ENCODE results near the gene OSBPL9.
A peak's percentile ranks its signal among the peaks of the same experiment; 100 is the strongest.

OSBPL9 gene, protein sequence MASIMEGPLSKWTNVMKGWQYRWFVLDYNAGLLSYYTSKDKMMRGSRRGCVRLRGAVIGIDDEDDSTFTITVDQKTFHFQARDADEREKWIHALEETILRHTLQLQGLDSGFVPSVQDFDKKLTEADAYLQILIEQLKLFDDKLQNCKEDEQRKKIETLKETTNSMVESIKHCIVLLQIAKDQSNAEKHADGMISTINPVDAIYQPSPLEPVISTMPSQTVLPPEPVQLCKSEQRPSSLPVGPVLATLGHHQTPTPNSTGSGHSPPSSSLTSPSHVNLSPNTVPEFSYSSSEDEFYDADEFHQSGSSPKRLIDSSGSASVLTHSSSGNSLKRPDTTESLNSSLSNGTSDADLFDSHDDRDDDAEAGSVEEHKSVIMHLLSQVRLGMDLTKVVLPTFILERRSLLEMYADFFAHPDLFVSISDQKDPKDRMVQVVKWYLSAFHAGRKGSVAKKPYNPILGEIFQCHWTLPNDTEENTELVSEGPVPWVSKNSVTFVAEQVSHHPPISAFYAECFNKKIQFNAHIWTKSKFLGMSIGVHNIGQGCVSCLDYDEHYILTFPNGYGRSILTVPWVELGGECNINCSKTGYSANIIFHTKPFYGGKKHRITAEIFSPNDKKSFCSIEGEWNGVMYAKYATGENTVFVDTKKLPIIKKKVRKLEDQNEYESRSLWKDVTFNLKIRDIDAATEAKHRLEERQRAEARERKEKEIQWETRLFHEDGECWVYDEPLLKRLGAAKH

GRCh38 chr1:51616903-51617708 lies at the start of gene OSBPL9:
Gene OSBPL9 (plus strand): TSS chr1:51617092. CDS start chr1:51617111, 19 bp downstream.
- Histone ChIP-seq H3K27me3 (ENCODE audit: control insufficient read depth, insufficient read depth, low read length) (no peaks in the 10 kb centered on the region), H3K36me3 (ENCODE audit: control insufficient read depth, insufficient read depth, low read length) (no peaks in the 10 kb centered on the region), H3K4me3 (ENCODE audit: low read length) (peak within 1 kb of the TSS; percentile 97), H3K4me1 (ENCODE audit: control insufficient read depth, insufficient read depth, low read length) (peaks cover 10% of the 10 kb centered on the region), H3K9me3 (ENCODE audit: control insufficient read depth, low read length) (no peaks in the 10 kb centered on the region), H3K9ac (ENCODE audit: low read length) (peak within 1 kb of the TSS; percentile 88)

- Histone ChIP-seq H3K9ac (ENCODE audit: low read length) (no peak overlapping the region), H3K4me3 (ENCODE audit: low read length) (no peak overlapping the region), H3K9me3 (ENCODE audit: control insufficient read depth, low read length) (no peaks in the 10 kb centered on the region), H3K36me3 (ENCODE audit: control insufficient read depth, insufficient read depth, low read length) (no peaks in the 10 kb centered on the region), H3K4me1 (ENCODE audit: control insufficient read depth, insufficient read depth, low read length) (peaks cover 56% of the 10 kb centered on the region), H3K27me3 (ENCODE audit: control insufficient read depth, insufficient read depth, low read length) (no peaks in the 10 kb centered on the region)
Measured at GRCh38 chr1:51567653-51568052, 49.2 kb upstream of the OSBPL9 start.

- Histone ChIP-seq H3K4me1 (ENCODE audit: control insufficient read depth, insufficient read depth, low read length) (peaks cover 56% of the 10 kb centered on the region), H3K9ac (ENCODE audit: low read length) (no peak overlapping the region), H3K4me3 (ENCODE audit: low read length) (no peak overlapping the region), H3K36me3 (ENCODE audit: control insufficient read depth, insufficient read depth, low read length) (no peaks in the 10 kb centered on the region), H3K9me3 (ENCODE audit: control insufficient read depth, low read length) (no peaks in the 10 kb centered on the region), H3K27me3 (ENCODE audit: control insufficient read depth, insufficient read depth, low read length) (no peaks in the 10 kb centered on the region)
Measured at GRCh38 chr1:51568231-51568935, 48.5 kb upstream of the OSBPL9 start.

GRCh38 chr1:51569284-51570062 lies 47.4 kb upstream of the OSBPL9 start:
- H3K4me1 ChIP-seq (ENCODE audit: control insufficient read depth, insufficient read depth, low read length) = peaks cover 46% of the 10 kb centered on the region

GRCh38 chr1:51570063-51570710 lies 46.7 kb upstream of the OSBPL9 start:
- H3K4me1 ChIP-seq (ENCODE audit: control insufficient read depth, insufficient read depth, low read length) = peaks cover 39% of the 10 kb centered on the region
- no peaks in the 10 kb centered on the region for H3K27me3 ChIP-seq (ENCODE audit: control insufficient read depth, insufficient read depth, low read length)
- no peaks in the 10 kb centered on the region for H3K36me3 ChIP-seq (ENCODE audit: control insufficient read depth, insufficient read depth, low read length)
- H3K4me3 ChIP-seq (ENCODE audit: low read length) = no peak overlapping the region
- no peaks in the 10 kb centered on the region for H3K9me3 ChIP-seq (ENCODE audit: control insufficient read depth, low read length)
- no peak overlapping the region for H3K9ac ChIP-seq (ENCODE audit: low read length)

More at GRCh38 chr1:51569284-51570062, 47.4 kb upstream of the OSBPL9 start:
- Histone ChIP-seq H3K4me3 (ENCODE audit: low read length) (no peak overlapping the region), H3K36me3 (ENCODE audit: control insufficient read depth, insufficient read depth, low read length) (no peaks in the 10 kb centered on the region), H3K9ac (ENCODE audit: low read length) (peak overlapping the region; percentile 6), H3K9me3 (ENCODE audit: control insufficient read depth, low read length) (no peaks in the 10 kb centered on the region), H3K27me3 (ENCODE audit: control insufficient read depth, insufficient read depth, low read length) (no peaks in the 10 kb centered on the region)

GRCh38 chr1:51572365-51572764 lies 44.5 kb upstream of the OSBPL9 start:
- Histone ChIP-seq H3K27me3 (ENCODE audit: control insufficient read depth, insufficient read depth, low read length) (no peaks in the 10 kb centered on the region), H3K9me3 (ENCODE audit: control insufficient read depth, low read length) (no peaks in the 10 kb centered on the region), H3K9ac (ENCODE audit: low read length) (no peak overlapping the region), H3K4me1 (ENCODE audit: control insufficient read depth, insufficient read depth, low read length) (peaks cover 30% of the 10 kb centered on the region), H3K4me3 (ENCODE audit: low read length) (no peak overlapping the region), H3K36me3 (ENCODE audit: control insufficient read depth, insufficient read depth, low read length) (no peaks in the 10 kb centered on the region)

GRCh38 chr1:51574796-51575195 lies 42.1 kb upstream of the OSBPL9 start:
- Histone ChIP-seq H3K4me3 (ENCODE audit: low read length) (no peak overlapping the region), H3K9me3 (ENCODE audit: control insufficient read depth, low read length) (no peaks in the 10 kb centered on the region), H3K27me3 (ENCODE audit: control insufficient read depth, insufficient read depth, low read length) (no peaks in the 10 kb centered on the region), H3K4me1 (ENCODE audit: control insufficient read depth, insufficient read depth, low read length) (peaks cover 12% of the 10 kb centered on the region), H3K36me3 (ENCODE audit: control insufficient read depth, insufficient read depth, low read length) (no peaks in the 10 kb centered on the region), H3K9ac (ENCODE audit: low read length) (no peak overlapping the region)

GRCh38 chr1:51575406-51576084 lies 41.3 kb upstream of the OSBPL9 start:
- Histone ChIP-seq H3K4me1 (ENCODE audit: control insufficient read depth, insufficient read depth, low read length) (peaks cover 4% of the 10 kb centered on the region), H3K36me3 (ENCODE audit: control insufficient read depth, insufficient read depth, low read length) (no peaks in the 10 kb centered on the region), H3K27me3 (ENCODE audit: control insufficient read depth, insufficient read depth, low read length) (no peaks in the 10 kb centered on the region), H3K9ac (ENCODE audit: low read length) (no peak overlapping the region), H3K9me3 (ENCODE audit: control insufficient read depth, low read length) (no peaks in the 10 kb centered on the region), H3K4me3 (ENCODE audit: low read length) (no peak overlapping the region)

DNA sequence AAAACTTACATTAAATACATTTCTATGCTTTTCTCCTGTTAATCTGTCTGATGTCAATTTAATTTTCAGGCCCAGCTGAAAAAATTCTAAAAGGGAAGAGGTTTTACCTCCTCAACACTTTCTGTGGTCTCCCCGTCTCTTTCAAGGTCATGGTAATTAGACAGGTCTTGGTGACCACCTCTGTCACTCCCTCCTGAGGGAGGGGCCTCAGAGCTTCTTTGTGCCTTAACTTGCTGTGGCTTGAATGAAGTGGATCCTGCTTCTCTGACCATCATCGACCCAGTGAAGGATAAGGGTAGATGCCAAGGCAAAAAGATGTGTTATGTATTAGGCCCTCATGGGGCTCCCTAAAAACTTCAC lies 40.8 kb upstream of the OSBPL9 start:
- H3K27me3 ChIP-seq (ENCODE audit: control insufficient read depth, insufficient read depth, low read length) = no peaks in the 10 kb centered on the region
- no peak overlapping the region for H3K4me3 ChIP-seq (ENCODE audit: low read length)
- no peaks in the 10 kb centered on the region for H3K36me3 ChIP-seq (ENCODE audit: control insufficient read depth, insufficient read depth, low read length)
- no peaks in the 10 kb centered on the region for H3K9me3 ChIP-seq (ENCODE audit: control insufficient read depth, low read length)
- no peak overlapping the region for H3K9ac ChIP-seq (ENCODE audit: low read length)
- peaks cover 6% of the 10 kb centered on the region for H3K4me1 ChIP-seq (ENCODE audit: control insufficient read depth, insufficient read depth, low read length)

- Histone ChIP-seq H3K4me3 (ENCODE audit: low read length) (no peak overlapping the region), H3K4me1 (ENCODE audit: control insufficient read depth, insufficient read depth, low read length) (peaks cover 8% of the 10 kb centered on the region), H3K9me3 (ENCODE audit: control insufficient read depth, low read length) (no peaks in the 10 kb centered on the region), H3K9ac (ENCODE audit: low read length) (no peak overlapping the region), H3K36me3 (ENCODE audit: control insufficient read depth, insufficient read depth, low read length) (no peaks in the 10 kb centered on the region), H3K27me3 (ENCODE audit: control insufficient read depth, insufficient read depth, low read length) (no peaks in the 10 kb centered on the region)
Measured at GRCh38 chr1:51576923-51577322, 40.0 kb upstream of the OSBPL9 start.

All from mucosa of stomach (tissue), 1 donor.